Karpas-422 (cell line): ENCODE data around the gene COL13A1. TPM values are rescaled to one million over a fixed set of nuclear protein-coding genes. Genes with fewer than 3 reads are reported as not detected.

Experiments
- DNase-seq: peaks from one replicate; pipeline ENCODE4 v3.0.0-alpha.2; 2015
- H2AFZ ChIP-seq: fragments of 200-600 bp; sonication (generic); 2 replicates; pipeline ENCODE4 v1.6.1; 2014; ENCODE audit warnings: antibody characterized with exemption, low read length, mixed read lengths
- H3K27ac ChIP-seq: fragments of 200-600 bp; sonication (generic); 2 replicates; pipeline ENCODE4 v1.5.1; 2014; ENCODE audit warnings: mild to moderate bottlenecking, low read length, moderate library complexity
- H3K27me3 ChIP-seq: fragments of 200-600 bp; sonication (generic); 2 replicates; pipeline ENCODE4 v1.6.1; 2014; ENCODE audit warnings: low read length, mixed read lengths
- H3K36me3 ChIP-seq: fragments of 200-600 bp; sonication (generic); 2 replicates; pipeline ENCODE4 v1.6.1; 2014; ENCODE audit warnings: low read length, mixed read lengths; ENCODE audit not compliant: insufficient read depth
- H3K4me1 ChIP-seq: fragments of 200-600 bp; sonication (generic); 2 replicates; pipeline ENCODE4 v1.6.1; 2014; ENCODE audit warnings: mild to moderate bottlenecking, low read length, mixed read lengths
- H3K4me2 ChIP-seq: fragments of 200-600 bp; sonication (generic); 2 replicates; pipeline ENCODE4 v1.6.1; 2014; ENCODE audit warnings: low read length, low read depth, mild to moderate bottlenecking; ENCODE audit not compliant: poor library complexity, severe bottlenecking
- H3K4me3 ChIP-seq: fragments of 200-600 bp; sonication (generic); 2 replicates; pipeline ENCODE4 v1.5.1; 2014; ENCODE audit warnings: mild to moderate bottlenecking, antibody characterized with exemption, low read length, mixed read lengths
- H3K79me2 ChIP-seq: fragments of 200-600 bp; sonication (generic); 2 replicates; pipeline ENCODE4 v1.6.1; 2014; ENCODE audit warnings: mild to moderate bottlenecking, low read length, mixed read lengths
- H3K9ac ChIP-seq: fragments of 200-600 bp; sonication (generic); 2 replicates; pipeline ENCODE4 v1.6.0; 2014; ENCODE audit warnings: low read length
- H3K9me2 ChIP-seq: fragments of 200-600 bp; sonication (generic), shearing (Covaris generic); replicated peaks from 2 replicates; pipeline ENCODE4 v1.6.0; 2014; ENCODE audit warnings: mild to moderate bottlenecking, low read length, moderate library complexity; ENCODE audit not compliant: insufficient read depth
- H3K9me3 ChIP-seq: fragments of 300-700, 200-600 bp; sonication (generic); 2 replicates; pipeline ENCODE4 v1.6.1; 2014; ENCODE audit warnings: low read length, mixed read lengths
- H4K20me1 ChIP-seq: fragments of 200-600 bp; sonication (generic); 2 replicates; pipeline ENCODE4 v1.6.1; 2014; ENCODE audit warnings: mild to moderate bottlenecking, antibody characterized with exemption, low read length, low read depth; ENCODE audit not compliant: insufficient read depth
- total RNA-seq: library from RNA; depleted of rRNA; stranded (reverse); fragments of >200 nt; shearing (Covaris generic); gene quantifications from 2 replicates; pipeline ENCODE4 v1.2.3, GENCODE V29; 2014; ENCODE audit warnings: low replicate concordance

Gene COL13A1
- total RNA-seq, 1 experiment from 2014 or later = not detected

GRCh38 chr10:69888882-69889584, 87.3 kb downstream of the COL13A1 start:
- Histone ChIP-seq H3K9me2 (no peaks in the 10 kb centered on the region), H3K27me3 (no peaks in the 10 kb centered on the region), H3K9me3 (no peaks in the 10 kb centered on the region), H2AFZ (no peak overlapping the region), H3K79me2 (no peaks in the 10 kb centered on the region), H3K4me1 (no peaks in the 10 kb centered on the region), H4K20me1 (no peaks in the 10 kb centered on the region), H3K36me3 (no peaks in the 10 kb centered on the region), H3K4me3 (no peak overlapping the region), H3K4me2 (no peak overlapping the region), H3K27ac (no peak overlapping the region), H3K9ac (no peak overlapping the region)
- DNase-seq = no peak

- Histone ChIP-seq H3K4me1 (no peaks in the 10 kb centered on the region), H4K20me1 (no peaks in the 10 kb centered on the region), H3K27me3 (no peaks in the 10 kb centered on the region), H3K9ac (no peak overlapping the region), H2AFZ (no peak overlapping the region), H3K79me2 (no peaks in the 10 kb centered on the region), H3K9me2 (no peaks in the 10 kb centered on the region), H3K4me2 (no peak overlapping the region), H3K36me3 (no peaks in the 10 kb centered on the region), H3K27ac (no peak overlapping the region), H3K9me3 (no peaks in the 10 kb centered on the region), H3K4me3 (no peak overlapping the region)
- no peak for DNase-seq
Observed at GRCh38 chr10:69890065-69890847, 88.5 kb downstream of the COL13A1 start.

DNA sequence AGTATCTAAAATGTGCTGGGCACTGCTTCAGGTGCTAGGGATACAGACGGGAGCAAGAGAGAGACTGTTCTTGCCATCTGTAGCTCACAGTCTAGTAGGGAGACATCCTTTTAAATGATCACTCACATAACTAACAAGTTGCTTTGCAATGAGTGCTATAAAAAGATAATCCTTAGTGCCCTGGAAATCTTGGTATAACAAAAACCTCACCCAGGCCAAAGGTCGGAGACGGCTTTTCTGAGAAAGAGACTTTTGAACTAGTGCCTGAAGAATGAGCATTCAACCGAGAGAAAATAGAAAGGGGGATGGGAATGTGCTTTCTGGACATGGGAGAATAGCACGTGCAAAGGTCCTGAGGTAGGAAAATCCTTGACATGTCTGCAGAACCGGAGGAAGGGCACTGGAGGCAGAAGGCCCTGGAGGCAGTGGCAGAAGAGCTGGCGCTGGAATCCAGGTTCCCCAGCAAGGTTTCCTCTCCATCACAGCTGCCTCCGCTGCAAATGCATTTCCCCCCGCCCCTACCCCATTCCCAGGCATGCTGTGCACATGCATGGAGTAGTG, 89.4 kb downstream of the COL13A1 start:
- Histone ChIP-seq H3K4me3 (no peak overlapping the region), H3K4me2 (no peak overlapping the region), H3K36me3 (no peaks in the 10 kb centered on the region), H3K4me1 (no peaks in the 10 kb centered on the region), H3K79me2 (no peaks in the 10 kb centered on the region), H3K9me2 (no peaks in the 10 kb centered on the region), H3K27me3 (no peaks in the 10 kb centered on the region), H4K20me1 (no peaks in the 10 kb centered on the region), H3K9ac (no peak overlapping the region), H3K9me3 (no peaks in the 10 kb centered on the region), H2AFZ (no peak overlapping the region), H3K27ac (no peak overlapping the region)
- DNase-seq = no peak

DNA sequence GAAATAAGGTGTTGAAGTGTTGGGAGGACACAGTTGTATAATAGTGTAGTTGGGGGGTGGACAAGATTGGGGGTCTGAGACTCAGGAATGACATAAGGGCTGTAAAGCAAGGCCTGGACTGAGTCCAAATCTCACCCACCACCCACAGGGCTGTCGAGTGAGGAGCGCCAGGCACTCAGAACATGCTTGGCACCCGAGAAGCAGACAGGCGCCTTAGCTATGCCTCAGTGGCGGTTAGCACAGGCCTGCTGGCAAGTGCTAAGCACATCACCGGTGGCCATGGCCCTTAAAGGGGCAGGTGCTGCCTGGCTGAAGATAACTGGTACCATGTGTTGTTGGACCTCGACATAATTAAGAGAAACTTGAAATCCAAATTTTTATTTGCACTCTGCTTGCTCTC, 90.7 kb downstream of the COL13A1 start:
- Histone ChIP-seq H2AFZ (no peak overlapping the region), H3K4me3 (no peak overlapping the region), H3K36me3 (no peaks in the 10 kb centered on the region), H3K79me2 (no peaks in the 10 kb centered on the region), H3K9me2 (no peaks in the 10 kb centered on the region), H3K9ac (no peak overlapping the region), H3K4me2 (no peak overlapping the region), H4K20me1 (no peaks in the 10 kb centered on the region), H3K27ac (no peak overlapping the region), H3K4me1 (no peaks in the 10 kb centered on the region), H3K27me3 (no peaks in the 10 kb centered on the region), H3K9me3 (no peaks in the 10 kb centered on the region)
- DNase-seq = no peak

DNA sequence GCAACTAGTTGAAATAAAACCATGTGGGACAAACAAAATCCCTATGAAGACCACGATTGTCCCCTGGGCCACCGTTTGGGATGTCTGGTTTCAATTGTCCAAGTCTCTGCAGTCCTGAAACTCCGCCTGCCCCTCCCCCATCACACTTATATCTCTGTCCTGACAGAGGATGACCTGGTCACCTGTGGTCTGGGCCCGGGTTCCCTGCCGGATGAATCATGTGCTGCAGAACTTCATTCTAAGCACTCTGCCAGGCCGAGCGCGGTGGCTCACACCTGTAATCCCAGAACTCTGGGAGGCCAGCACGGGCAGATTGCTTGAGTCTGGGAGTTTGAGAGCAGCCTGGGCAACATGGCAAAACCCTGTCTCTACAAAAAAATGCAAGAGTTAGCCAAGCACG, 91.1 kb downstream of the COL13A1 start:
- H3K4me2 ChIP-seq = no peak overlapping the region
- no peak overlapping the region for H3K9ac ChIP-seq
- H3K9me2 ChIP-seq = no peaks in the 10 kb centered on the region
- H3K4me1 ChIP-seq = no peaks in the 10 kb centered on the region
- H4K20me1 ChIP-seq = no peaks in the 10 kb centered on the region
- H3K36me3 ChIP-seq = no peaks in the 10 kb centered on the region
- H3K9me3 ChIP-seq = no peaks in the 10 kb centered on the region
- H3K79me2 ChIP-seq = no peaks in the 10 kb centered on the region
- no peak overlapping the region for H2AFZ ChIP-seq
- H3K27ac ChIP-seq = no peak overlapping the region
- no peak for DNase-seq
- no peak overlapping the region for H3K4me3 ChIP-seq
- no peaks in the 10 kb centered on the region for H3K27me3 ChIP-seq

DNA sequence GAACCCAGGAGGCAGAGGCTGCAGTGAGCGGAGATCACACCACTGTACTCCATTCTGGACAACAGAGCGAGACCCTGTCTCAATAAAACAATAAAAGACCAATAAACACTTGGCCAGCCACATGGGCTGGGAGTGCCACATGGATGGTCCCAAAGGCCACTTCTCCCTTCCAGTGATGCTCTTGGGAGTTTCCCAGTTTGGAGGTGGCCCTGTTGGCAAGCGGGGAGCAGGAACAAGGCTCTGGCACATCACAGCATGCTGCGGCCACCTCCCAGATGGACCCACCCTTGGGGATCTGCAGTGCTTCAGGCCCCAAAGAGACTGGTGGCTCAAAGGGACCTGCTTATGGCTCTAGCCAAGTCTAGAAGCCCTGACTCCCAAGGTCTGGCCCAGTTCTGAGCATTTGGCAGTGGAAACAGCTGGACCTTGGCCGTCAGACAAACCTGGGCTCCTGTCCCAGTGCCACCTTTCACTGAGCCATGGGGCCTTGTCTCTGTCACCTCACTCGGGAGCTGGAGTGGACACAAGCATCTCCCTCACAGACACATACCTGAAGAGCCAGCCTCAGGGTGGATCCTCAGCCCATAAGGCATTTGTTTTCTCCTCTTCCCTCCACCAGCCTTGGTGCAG, 91.7 kb downstream of the COL13A1 start:
- Histone ChIP-seq H3K79me2 (no peaks in the 10 kb centered on the region), H3K9me3 (no peaks in the 10 kb centered on the region), H3K9me2 (no peaks in the 10 kb centered on the region), H3K9ac (no peak overlapping the region), H3K36me3 (no peaks in the 10 kb centered on the region), H3K27ac (no peak overlapping the region), H3K4me2 (no peak overlapping the region), H3K4me1 (no peaks in the 10 kb centered on the region), H3K4me3 (no peak overlapping the region), H3K27me3 (no peaks in the 10 kb centered on the region), H2AFZ (no peak overlapping the region), H4K20me1 (no peaks in the 10 kb centered on the region)
- DNase-seq = no peak

GRCh38 chr10:69894156-69894555, 92.5 kb downstream of the COL13A1 start:
- H3K79me2 ChIP-seq = no peaks in the 10 kb centered on the region
- H3K9ac ChIP-seq = no peak overlapping the region
- H3K27me3 ChIP-seq = no peaks in the 10 kb centered on the region
- no peak overlapping the region for H2AFZ ChIP-seq
- H3K4me2 ChIP-seq = no peak overlapping the region
- H3K27ac ChIP-seq = no peak overlapping the region
- no peak for DNase-seq
- H3K4me3 ChIP-seq = no peak overlapping the region
- no peaks in the 10 kb centered on the region for H3K9me3 ChIP-seq
- no peaks in the 10 kb centered on the region for H3K9me2 ChIP-seq
- no peaks in the 10 kb centered on the region for H3K4me1 ChIP-seq
- no peaks in the 10 kb centered on the region for H4K20me1 ChIP-seq
- H3K36me3 ChIP-seq = no peaks in the 10 kb centered on the region

DNA sequence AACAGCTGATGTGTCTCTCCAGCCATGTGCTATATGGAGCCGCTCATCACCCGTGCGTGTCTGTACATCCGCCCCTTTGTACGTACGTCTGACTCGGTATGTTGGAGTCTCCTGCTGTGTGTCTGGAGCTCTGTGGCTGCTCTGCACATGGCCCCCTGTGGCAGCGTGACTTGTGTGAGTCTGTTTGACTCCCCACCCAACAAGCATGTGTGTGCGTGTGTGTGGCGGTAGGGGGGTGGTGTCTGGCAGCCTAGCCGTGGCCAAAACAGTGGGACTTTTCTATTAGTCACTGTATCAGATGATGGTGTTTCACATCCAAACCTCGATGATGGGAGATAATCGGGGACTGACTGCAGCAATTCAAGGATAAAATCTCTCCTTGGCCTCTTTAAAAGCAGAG, 94.1 kb downstream of the COL13A1 start:
- no peaks in the 10 kb centered on the region for H3K9me2 ChIP-seq
- no peaks in the 10 kb centered on the region for H3K9me3 ChIP-seq
- H3K27me3 ChIP-seq = no peaks in the 10 kb centered on the region
- H3K9ac ChIP-seq = no peak overlapping the region
- no peak overlapping the region for H3K4me2 ChIP-seq
- DNase-seq = no peak
- H3K4me3 ChIP-seq = no peak overlapping the region
- H2AFZ ChIP-seq = no peak overlapping the region
- no peaks in the 10 kb centered on the region for H3K36me3 ChIP-seq
- no peak overlapping the region for H3K27ac ChIP-seq
- no peaks in the 10 kb centered on the region for H3K79me2 ChIP-seq
- no peaks in the 10 kb centered on the region for H3K4me1 ChIP-seq
- no peaks in the 10 kb centered on the region for H4K20me1 ChIP-seq
